Heart right ventricle (tissue), 16 donors: ENCODE results near the gene TXNDC11. TPM values are rescaled to one million over a fixed set of nuclear protein-coding genes. Genes with fewer than 3 reads are reported as not detected.

ENCODE experiments used
- ATAC-seq, 8 donors: fragments of 200-7000 bp; cut with Tn5 transposase; one replicate each; pipeline ENCODE4 v1.9.1; 2020; ENCODE audit warnings: mild to moderate bottlenecking in 8 of 8, moderate library complexity in 8 of 8, moderate number of reproducible peaks in 1 of 8
- DNase-seq, 2 donors: peaks; one replicate each; pipeline ENCODE4 v3.0.0-alpha.2; 2020
- H3K27ac ChIP-seq, 10 donors: fragments of 200-600 bp; sonication (generic) in 2 of 10; one replicate each; pipeline versions ENCODE4 v1.5.0 to v1.8.0; 2020 to 2022; ENCODE audit warnings: mild to moderate bottlenecking in 3 of 10
- H3K27me3 ChIP-seq, 7 donors: fragments of 200-600 bp; one replicate each; pipeline ENCODE4 v1.8.0; 2021 to 2022; ENCODE audit warnings: mild to moderate bottlenecking in 2 of 7
- H3K36me3 ChIP-seq, 9 donors: fragments of 200-600 bp; sonication (generic) in 1 of 9; one replicate each; pipeline versions ENCODE4 v1.5.0 to v1.8.0; 2020 to 2022; ENCODE audit warnings: mild to moderate bottlenecking in 2 of 9
- H3K4me1 ChIP-seq, 9 donors: fragments of 200-600 bp; sonication (generic) in 1 of 9; one replicate each; pipeline versions ENCODE4 v1.5.0 to v1.8.0; 2020 to 2022; ENCODE audit warnings: mild to moderate bottlenecking in 4 of 9
- H3K4me3 ChIP-seq, 10 donors: fragments of 200-600 bp; sonication (generic) in 2 of 10; one replicate each; pipeline versions ENCODE4 v1.5.0 to v1.8.0; 2020 to 2022; ENCODE audit warnings: mild to moderate bottlenecking in 7 of 10, moderate library complexity in 2 of 10
- H3K9me3 ChIP-seq, 11 donors: fragments of 200-600 bp in 10 of 11; sonication (generic) in 2 of 11; one replicate each; pipeline versions ENCODE4 v1.5.0 to v1.8.0; 2013 to 2022; ENCODE audit warnings: mild to moderate bottlenecking in 2 of 11, control low read depth in 1 of 11, moderate library complexity in 1 of 11
- WGBS, 2 donors: extraction: QIAGEN DNeasy Blood & Tissue Kit; methylation state at CpG; one replicate each; pipeline ENCODE4 v1.1.7; 2013; ENCODE audit warnings: inconsistent platforms in 1 of 2; 5-methylcytosine and 5-hydroxymethylcytosine counted together
- intact Hi-C, 10 donors: fragments of 100-400 bp; cut with DNase I; formaldehyde crosslinking; loops; one replicate each; pipeline versions ENCODE4 v1.11.1 to v1.14.2; 2022
- polyA plus RNA-seq, 2 donors: library from polyadenylated mRNA; stranded (reverse); fragments of 200-250 nt; gene quantifications; one replicate each; pipeline ENCODE4 v1.2.3, GENCODE V29; 2013
- total RNA-seq, 10 donors: library from RNA; stranded (reverse); fragmentation: NEBNext Ultra II Directional in 3 of 10; extraction: Animal tissue kit (Norgen Biotek cat#: 25700) in 3 of 10; gene quantifications; one replicate each; pipeline versions ENCODE4 v1.2.1 to v1.2.4, GENCODE V29; 2021 to 2023
- TF ChIP-seq, protein P1 (sequence below), 9 donors: fragments of 200-600 bp; sonication (generic) in 2 of 9; IDR thresholded peaks; one replicate each; pipeline versions ENCODE4 v1.5.0 to v1.8.0; 2021 to 2022; ENCODE audit warnings: antibody characterized with exemption in 9 of 9, mild to moderate bottlenecking in 5 of 9, moderate library complexity in 1 of 9
- donor health status: Arrhythmogenic right ventricular cardiomyopathy.
- donor health status: ischemic (EF 13 %, LVEDD 7.1; RV severe dilation, severe dysfunction).
- donor health status: healthy with polysubstance abuse.
- donor health status: DM: no; HTN: yes; CAD: no.
- donor health status: DM: no; HTN: no; CAD: no.
- donor health status: ischemic (EF 25% LVEDD 6.9; RV normal size, moderate dysfunction).
- donor health status: ischemic (EF 25% LVEDD 5.7; RV mildly dilated, moderate dysfunction).
- donor health status: healthy.
- donor health status: DM: yes; HTN: yes; CAD: no.
- donor health status: Ischemic cardiomyopathy.
- donor health status: ischemic (EF 35%, LVEDD 5.7; RV mildly dilated, moderate dysfunction).
- donor health status: nonischemic (EF 11% LVEDD 7.7; RV severe dilation, severe dysfunction).
- donor health status: DM: yes; HTN: yes; CAD: no.
- donor health status: PGD.
- donor health status: ischemic (EF 29% LVEDD 5.4; RV normal size, mild dysfunction).
- donor health status: nonischemic (EF 23%, LVEDD 6.1; RV moderate dilation, normal function).

TXNDC11 gene
- total and polyA plus RNA-seq, 12 donors = 16.8 to 46.7 (median 25.1) TPM

GRCh38 chr16:11711662-11712061, 31.0 kb downstream of the TXNDC11 start:
- TF ChIP-seq, protein P1, sequence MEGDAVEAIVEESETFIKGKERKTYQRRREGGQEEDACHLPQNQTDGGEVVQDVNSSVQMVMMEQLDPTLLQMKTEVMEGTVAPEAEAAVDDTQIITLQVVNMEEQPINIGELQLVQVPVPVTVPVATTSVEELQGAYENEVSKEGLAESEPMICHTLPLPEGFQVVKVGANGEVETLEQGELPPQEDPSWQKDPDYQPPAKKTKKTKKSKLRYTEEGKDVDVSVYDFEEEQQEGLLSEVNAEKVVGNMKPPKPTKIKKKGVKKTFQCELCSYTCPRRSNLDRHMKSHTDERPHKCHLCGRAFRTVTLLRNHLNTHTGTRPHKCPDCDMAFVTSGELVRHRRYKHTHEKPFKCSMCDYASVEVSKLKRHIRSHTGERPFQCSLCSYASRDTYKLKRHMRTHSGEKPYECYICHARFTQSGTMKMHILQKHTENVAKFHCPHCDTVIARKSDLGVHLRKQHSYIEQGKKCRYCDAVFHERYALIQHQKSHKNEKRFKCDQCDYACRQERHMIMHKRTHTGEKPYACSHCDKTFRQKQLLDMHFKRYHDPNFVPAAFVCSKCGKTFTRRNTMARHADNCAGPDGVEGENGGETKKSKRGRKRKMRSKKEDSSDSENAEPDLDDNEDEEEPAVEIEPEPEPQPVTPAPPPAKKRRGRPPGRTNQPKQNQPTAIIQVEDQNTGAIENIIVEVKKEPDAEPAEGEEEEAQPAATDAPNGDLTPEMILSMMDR (IDR thresholded peaks at IDR 0.05) = no peak
- Histone ChIP-seq H3K4me1 (peaks cover 3 to 38% (median 10%) of the 10 kb centered on the region in 9 donors), H3K4me3 (no peak overlapping the region), H3K27me3 (no peaks in the 10 kb centered on the region), H3K9me3 (no peaks in the 10 kb centered on the region), H3K36me3 (peaks cover 0 to 86% (median 20%) of the 10 kb centered on the region in 9 donors), H3K27ac (peak overlapping the region in 1 of 10 donors; percentile 19)
- DNase-seq (no peak), ATAC-seq (peak in 2 of 8 donors; percentile 51 to 58)
- intact Hi-C loops = loop anchor here (2.0 to 10.0 kb wide), 12 partner anchors 47 to 747 kb away; partner anchors contain the start of gene SNN (in 1 of the 10)
- 78 to 84% methylated on average over 4 of the region's 4 CpGs for WGBS, 2 donors

GRCh38 chr16:11708421-11708820, 34.2 kb downstream of the TXNDC11 start:
- peaks cover 0 to 78% (median 14%) of the 10 kb centered on the region in 9 donors for H3K36me3 ChIP-seq
- intact Hi-C loops = no loop called here
- TF ChIP-seq, protein P1 (IDR thresholded peaks at IDR 0.05) = no peak
- DNase-seq (no peak), ATAC-seq (no peak)
- peak overlapping the region in 1 of 10 donors; percentile 25 for H3K27ac ChIP-seq
- 74 to 82% methylated on average over 1 of the region's 1 CpG for WGBS, 2 donors
- H3K4me1 ChIP-seq = peaks cover 3 to 53% (median 27%) of the 10 kb centered on the region in 9 donors
- H3K4me3 ChIP-seq = no peak overlapping the region
- no peaks in the 10 kb centered on the region for H3K9me3 ChIP-seq
- H3K27me3 ChIP-seq = no peaks in the 10 kb centered on the region

DNA sequence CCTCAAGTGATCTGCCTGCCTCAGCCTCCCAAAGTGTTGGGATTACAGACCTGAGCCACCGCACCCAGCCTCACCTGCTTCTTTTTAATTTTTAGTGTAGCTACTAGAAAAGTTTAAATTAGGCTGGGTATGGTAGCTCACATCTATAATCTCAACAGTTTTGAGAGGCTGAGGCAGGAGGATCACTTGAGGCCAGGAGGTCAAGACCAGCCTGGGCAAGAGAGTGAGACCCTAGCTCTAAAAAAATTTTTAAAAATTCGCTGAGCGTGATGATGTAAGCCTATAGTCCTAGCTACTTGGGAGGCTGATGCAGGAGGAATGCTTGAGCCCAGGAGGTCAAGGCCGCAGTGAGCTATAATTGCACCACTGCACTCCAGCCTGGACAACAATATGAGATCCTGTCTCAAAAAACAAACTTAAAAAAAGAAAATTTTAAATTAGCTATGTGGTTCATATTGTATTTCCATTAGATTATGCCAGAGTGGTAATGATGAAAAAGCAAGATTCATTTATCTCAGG, 34.9 kb downstream of the TXNDC11 start:
- DNase-seq (no peak), ATAC-seq (no peak)
- 95 to 97% methylated on average over 4 of the region's 4 CpGs for WGBS, 2 donors
- TF ChIP-seq, protein P1 (IDR thresholded peaks at IDR 0.05) = no peak
- peaks cover 0 to 78% (median 14%) of the 10 kb centered on the region in 9 donors for H3K36me3 ChIP-seq
- H3K9me3 ChIP-seq = no peaks in the 10 kb centered on the region
- H3K4me3 ChIP-seq = no peak overlapping the region
- H3K27ac ChIP-seq = peak overlapping the region in 1 of 10 donors; percentile 25
- intact Hi-C loops = no loop called here
- no peaks in the 10 kb centered on the region for H3K27me3 ChIP-seq
- H3K4me1 ChIP-seq = peaks cover 3 to 53% (median 27%) of the 10 kb centered on the region in 9 donors

GRCh38 chr16:11706180-11706742, 36.4 kb downstream of the TXNDC11 start:
- intact Hi-C loops = no loop called here
- peaks cover 0 to 80% (median 13%) of the 10 kb centered on the region in 9 donors for H3K36me3 ChIP-seq
- H3K9me3 ChIP-seq = no peaks in the 10 kb centered on the region
- peak; percentile 65 to 98 (median 88) for ATAC-seq
- H3K4me1 ChIP-seq = peaks cover 3 to 47% (median 27%) of the 10 kb centered on the region in 9 donors
- peak; percentile 32 to 48 for DNase-seq
- no peaks in the 10 kb centered on the region for H3K27me3 ChIP-seq
- H3K4me3 ChIP-seq = no peak overlapping the region
- TF ChIP-seq, protein P1 (IDR thresholded peaks at IDR 0.05) = no peak
- WGBS, 2 donors = 59 to 73% methylated on average over 5 of the region's 5 CpGs
- H3K27ac ChIP-seq = peak overlapping the region; percentile 0 to 78 (median 62)
